GM19467 (cell line): ENCODE results near the gene SETD3.

ENCODE experiments used
- ATAC-seq: cut with Tn5 transposase; IDR thresholded peaks from one replicate; pipeline ENCODE4 v1.9.1; 2021; ENCODE audit warnings: mild to moderate bottlenecking, moderate library complexity; ENCODE audit not compliant: unreplicated experiment

The SETD3 gene

GRCh38 chr14:99461411-99462085, 19.1 kb downstream of the SETD3 start:
- no peak for ATAC-seq

GRCh38 chr14:99460793-99461192, 19.9 kb downstream of the SETD3 start:
- no peak for ATAC-seq

GRCh38 chr14:99459481-99460100, 21.1 kb downstream of the SETD3 start:
- no peak for ATAC-seq

- no peak for ATAC-seq
Measured at GRCh38 chr14:99454246-99454645, 26.4 kb downstream of the SETD3 start.

GRCh38 chr14:99452968-99453367, 27.7 kb downstream of the SETD3 start:
- no peak for ATAC-seq

GRCh38 chr14:99451234-99451633, 29.4 kb downstream of the SETD3 start:
- ATAC-seq: no peak

- no peak for ATAC-seq
Measured at GRCh38 chr14:99450266-99450665, 30.4 kb downstream of the SETD3 start.

- ATAC-seq: no peak
Measured at GRCh38 chr14:99447739-99448138, 32.9 kb downstream of the SETD3 start.

- no peak for ATAC-seq
Measured at GRCh38 chr14:99445931-99446330, 34.7 kb downstream of the SETD3 start.

GRCh38 chr14:99441918-99442317, 38.7 kb downstream of the SETD3 start:
- no peak for ATAC-seq

GRCh38 chr14:99441157-99441870, 39.3 kb downstream of the SETD3 start:
- ATAC-seq: no peak

GRCh38 chr14:99440278-99440677, 40.4 kb downstream of the SETD3 start:
- no peak for ATAC-seq

GRCh38 chr14:99437706-99438105, 43.0 kb downstream of the SETD3 start:
- no peak for ATAC-seq

GRCh38 chr14:99436247-99437180, 44.1 kb downstream of the SETD3 start:
- ATAC-seq: no peak

GRCh38 chr14:99435327-99435726, 45.3 kb downstream of the SETD3 start:
- no peak for ATAC-seq

- no peak for ATAC-seq
Measured at GRCh38 chr14:99432485-99432884, 48.2 kb downstream of the SETD3 start.

GRCh38 chr14:99431986-99432385, 48.7 kb downstream of the SETD3 start:
- ATAC-seq: no peak

- ATAC-seq: no peak
Measured at GRCh38 chr14:99430491-99430890, 50.2 kb downstream of the SETD3 start.

GRCh38 chr14:99427632-99428300, 52.9 kb downstream of the SETD3 start:
- ATAC-seq: no peak

- no peak for ATAC-seq
Measured at GRCh38 chr14:99426813-99427346, 53.8 kb downstream of the SETD3 start.
